Mucosa of rectum (tissue), 2 donors: ENCODE results near the gene POLN.
A peak's percentile ranks its signal among the peaks of the same experiment; 100 is the strongest.

Experiments used
- H3K27ac ChIP-seq, 2 donors: one replicate each; pipeline ENCODE4 v1.7.0; 2013; ENCODE audit warnings: inconsistent platforms in 2 of 2, low read depth in 2 of 2, low read length in 2 of 2
- H3K27me3 ChIP-seq, 2 donors: one replicate each; pipeline ENCODE4 v1.7.0; 2013; ENCODE audit warnings: low read length in 2 of 2; ENCODE audit not compliant: control insufficient read depth in 2 of 2, insufficient read depth in 2 of 2
- H3K36me3 ChIP-seq, 2 donors: one replicate each; pipeline ENCODE4 v1.7.0; 2013; ENCODE audit warnings: low read length in 2 of 2; ENCODE audit not compliant: control insufficient read depth in 2 of 2, insufficient read depth in 2 of 2
- H3K4me1 ChIP-seq, 2 donors: one replicate each; pipeline ENCODE4 v1.7.0; 2013; ENCODE audit warnings: low read length in 2 of 2, mild to moderate bottlenecking in 1 of 2; ENCODE audit not compliant: control insufficient read depth in 2 of 2, insufficient read depth in 2 of 2
- H3K4me3 ChIP-seq, 2 donors: one replicate each; pipeline ENCODE4 v1.7.0; 2013; ENCODE audit warnings: low read length in 2 of 2
- H3K9ac ChIP-seq, 2 donors: one replicate each; pipeline ENCODE4 v1.7.0; 2013; ENCODE audit warnings: low read length in 2 of 2, low read depth in 1 of 2, mild to moderate bottlenecking in 1 of 2
- H3K9me3 ChIP-seq, 2 donors: one replicate each; pipeline ENCODE4 v1.7.0; 2013; ENCODE audit warnings: low read length in 2 of 2; ENCODE audit not compliant: control insufficient read depth in 2 of 2
- donor health status: healthy.
- donor health status: Normal muscosa, but diverticular disease.

The POLN gene

DNA sequence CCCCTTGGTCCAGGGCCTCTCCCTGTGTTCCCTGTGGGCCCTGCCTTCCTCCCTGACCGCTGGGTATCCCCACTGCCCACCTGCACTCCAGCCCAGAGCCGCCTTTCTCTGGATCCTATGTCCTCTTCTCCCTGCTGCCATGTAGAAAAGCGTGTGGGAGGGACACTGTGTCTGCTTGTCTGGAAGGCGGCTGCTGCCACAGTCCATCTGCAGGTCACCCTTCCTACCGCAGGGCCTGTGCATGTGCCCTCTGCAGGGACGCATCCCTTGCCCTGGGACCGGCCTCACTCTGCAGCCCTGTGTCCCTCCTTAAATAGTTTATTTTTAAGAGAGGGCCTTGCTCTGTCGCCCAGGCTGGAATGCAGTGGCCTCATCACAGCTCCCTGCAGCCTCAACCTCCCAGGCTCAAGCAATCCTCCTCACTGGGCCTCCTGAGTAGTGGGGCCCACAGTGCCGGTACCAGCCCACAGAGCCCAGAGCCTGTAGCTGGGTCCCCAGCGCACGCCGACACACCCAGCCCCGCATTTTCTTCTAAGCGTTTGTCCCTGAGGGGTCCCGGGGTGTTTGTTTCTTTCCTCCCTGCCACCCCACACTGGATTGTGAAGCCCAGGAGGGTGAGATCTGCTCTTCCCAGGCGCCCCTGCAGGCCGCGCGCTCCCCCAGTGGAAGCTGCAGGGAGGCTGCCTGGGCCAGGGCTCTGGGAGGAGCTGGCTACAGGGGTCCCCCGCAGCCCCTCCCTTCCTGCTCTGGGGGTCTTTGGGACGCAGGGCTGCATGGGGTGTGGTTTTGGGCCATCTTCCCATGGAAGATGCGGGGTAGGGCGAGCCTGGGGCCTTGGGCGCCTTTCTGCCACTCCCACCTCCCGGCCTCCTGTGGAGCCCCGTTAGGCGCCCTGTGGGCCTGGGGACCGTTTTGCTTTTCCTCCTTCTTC, 195.6 kb downstream of the POLN start:
- H3K27me3 ChIP-seq: peaks cover 7 to 17% of the 10 kb centered on the region in 2 donors
- no peak overlapping the region for H3K4me3 ChIP-seq

DNA sequence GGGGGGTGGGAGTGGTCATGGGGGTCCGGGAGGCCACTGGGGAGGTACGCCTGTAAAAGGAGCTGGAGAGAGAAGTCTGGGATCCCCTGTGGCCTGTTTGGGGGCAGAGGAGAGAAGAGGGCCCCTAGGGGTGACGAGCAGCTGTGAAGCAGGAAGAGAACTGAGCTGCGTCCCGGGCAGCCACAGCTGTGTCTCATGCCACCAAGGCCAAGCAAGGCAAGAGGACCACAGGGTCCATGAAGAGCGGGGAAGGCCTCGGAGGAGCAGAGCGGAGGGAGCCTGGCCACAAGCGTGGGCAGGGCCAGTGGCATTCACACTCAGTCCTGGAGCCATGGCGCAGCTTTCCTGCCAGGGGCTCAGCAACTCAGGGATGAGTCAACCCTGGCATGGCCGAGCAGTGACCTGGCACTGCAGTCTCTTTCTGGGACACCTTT, 196.4 kb downstream of the POLN start:
- H3K27ac ChIP-seq: no peak overlapping the region

More for the DNA sequence above, 195.6 kb downstream of the POLN start:
- Histone ChIP-seq H3K36me3 (no peaks in the 10 kb centered on the region), H3K9me3 (no peaks in the 10 kb centered on the region), H3K27ac (no peak overlapping the region), H3K4me1 (peaks cover 5% of the 10 kb centered on the region in 2 donors), H3K9ac (no peak overlapping the region)

DNA sequence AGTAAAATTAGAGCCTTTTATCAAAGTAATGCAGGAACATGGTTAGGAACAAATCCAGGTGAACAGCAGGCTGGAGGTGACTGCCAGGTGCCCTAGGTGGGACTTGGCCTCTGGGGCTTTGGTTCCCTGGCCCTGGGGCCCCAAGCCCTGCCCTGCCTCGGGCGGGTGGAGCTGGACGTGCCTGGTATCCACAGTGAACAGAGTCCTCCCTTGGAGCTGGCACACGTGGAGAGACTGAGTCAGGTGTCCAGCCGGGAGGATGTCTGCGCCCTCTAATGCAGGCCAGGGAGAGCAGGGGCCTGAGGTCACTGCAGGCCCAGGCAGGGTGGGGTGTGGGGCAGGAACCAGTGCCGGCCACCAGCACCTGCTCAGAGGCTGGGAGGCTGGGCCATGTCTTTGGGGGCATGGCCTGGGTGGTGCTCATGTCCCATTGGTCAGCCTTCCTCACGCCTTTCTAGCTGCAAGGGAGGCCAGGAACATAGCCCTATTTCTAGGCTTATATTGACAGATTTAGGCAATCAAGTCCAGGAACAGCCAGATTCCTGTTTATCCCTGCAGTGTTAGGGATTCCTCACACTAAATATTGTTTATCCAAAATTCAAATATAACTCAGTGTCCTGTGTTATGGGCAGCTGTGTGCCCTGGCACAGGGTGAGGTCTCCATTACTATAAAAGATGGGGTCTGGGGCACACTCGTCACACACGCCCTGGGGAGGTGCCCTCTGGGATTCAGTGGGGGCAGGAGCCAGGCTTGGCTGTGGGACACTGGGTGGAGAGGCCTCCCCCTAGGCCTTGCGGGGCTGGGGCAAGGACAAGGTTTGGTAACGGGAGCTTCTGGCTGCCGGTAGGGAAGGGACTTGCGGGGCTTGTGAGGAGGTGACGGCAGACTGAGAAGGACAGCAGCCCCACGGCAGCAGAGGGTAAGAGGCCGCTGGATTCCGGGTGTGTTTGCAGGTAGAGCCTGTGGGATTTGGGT, 197.1 kb downstream of the POLN start:
- Histone ChIP-seq H3K9ac (no peak overlapping the region), H3K27me3 (peaks cover 7 to 17% of the 10 kb centered on the region in 2 donors)

More for the DNA sequence above, 196.4 kb downstream of the POLN start:
- Histone ChIP-seq H3K4me1 (peaks cover 7 to 9% of the 10 kb centered on the region in 2 donors), H3K27me3 (peaks cover 7 to 17% of the 10 kb centered on the region in 2 donors), H3K4me3 (no peak overlapping the region), H3K36me3 (no peaks in the 10 kb centered on the region), H3K9me3 (no peaks in the 10 kb centered on the region), H3K9ac (no peak overlapping the region)

GRCh38 chr4:2044119-2044485, 197.8 kb downstream of the POLN start:
- Histone ChIP-seq H3K4me3 (no peak overlapping the region), H3K36me3 (no peaks in the 10 kb centered on the region), H3K27me3 (peaks cover 7 to 13% of the 10 kb centered on the region in 2 donors), H3K9ac (no peak overlapping the region), H3K27ac (no peak overlapping the region), H3K4me1 (peaks cover 7 to 9% of the 10 kb centered on the region in 2 donors), H3K9me3 (no peaks in the 10 kb centered on the region)

More for the DNA sequence above, 197.1 kb downstream of the POLN start:
- Histone ChIP-seq H3K36me3 (no peaks in the 10 kb centered on the region), H3K9me3 (no peaks in the 10 kb centered on the region), H3K27ac (no peak overlapping the region), H3K4me3 (no peak overlapping the region), H3K4me1 (peaks cover 7 to 9% of the 10 kb centered on the region in 2 donors)

DNA sequence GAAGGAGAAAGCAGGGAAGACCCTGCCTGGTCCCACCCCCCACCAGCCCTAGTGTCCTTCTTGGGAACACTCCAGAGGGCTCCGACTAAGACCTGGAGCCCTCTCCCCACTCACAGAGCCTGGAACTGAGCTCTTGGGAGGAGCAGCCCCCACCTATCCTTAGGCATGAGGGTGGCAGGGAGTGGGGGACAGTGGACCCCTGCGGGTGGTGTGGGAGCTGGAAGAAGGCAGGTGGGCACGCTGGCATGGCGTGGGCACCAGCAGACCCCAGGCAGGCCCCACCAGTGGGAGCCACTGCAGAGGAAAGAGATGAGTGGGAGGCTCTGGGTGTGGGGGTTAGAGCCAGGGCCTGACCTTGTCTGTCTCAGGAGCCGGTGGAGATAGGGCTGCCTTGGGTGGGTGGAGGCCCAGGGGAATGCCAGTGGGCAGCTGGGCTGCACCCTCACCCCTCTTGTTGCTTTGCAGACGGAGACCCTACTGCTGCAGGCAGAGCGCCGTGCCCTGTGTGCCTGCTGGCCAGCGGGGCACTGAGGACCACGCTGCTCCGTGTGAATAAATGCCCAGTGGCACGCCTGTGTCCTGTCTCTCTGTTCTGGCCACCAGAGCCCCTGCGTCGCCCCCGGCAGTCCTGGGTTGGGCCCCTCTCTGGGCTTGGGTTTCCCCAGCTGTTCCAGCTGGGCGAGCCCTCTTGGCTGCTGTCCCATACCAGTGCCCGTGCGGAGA, 198.4 kb downstream of the POLN start:
- Histone ChIP-seq H3K27ac (no peak overlapping the region), H3K27me3 (peaks cover 7 to 13% of the 10 kb centered on the region in 2 donors), H3K9me3 (no peaks in the 10 kb centered on the region), H3K36me3 (no peaks in the 10 kb centered on the region), H3K9ac (no peak overlapping the region), H3K4me1 (peaks cover 7 to 9% of the 10 kb centered on the region in 2 donors), H3K4me3 (no peak overlapping the region)

GRCh38 chr4:2042947-2043395, 198.9 kb downstream of the POLN start:
- H3K9me3 ChIP-seq: no peaks in the 10 kb centered on the region
- peaks cover 7 to 9% of the 10 kb centered on the region in 2 donors for H3K4me1 ChIP-seq
- H3K4me3 ChIP-seq: no peak overlapping the region
- H3K27me3 ChIP-seq: peaks cover 7 to 11% of the 10 kb centered on the region in 2 donors
- no peaks in the 10 kb centered on the region for H3K36me3 ChIP-seq
- H3K27ac ChIP-seq: no peak overlapping the region
- no peak overlapping the region for H3K9ac ChIP-seq

DNA sequence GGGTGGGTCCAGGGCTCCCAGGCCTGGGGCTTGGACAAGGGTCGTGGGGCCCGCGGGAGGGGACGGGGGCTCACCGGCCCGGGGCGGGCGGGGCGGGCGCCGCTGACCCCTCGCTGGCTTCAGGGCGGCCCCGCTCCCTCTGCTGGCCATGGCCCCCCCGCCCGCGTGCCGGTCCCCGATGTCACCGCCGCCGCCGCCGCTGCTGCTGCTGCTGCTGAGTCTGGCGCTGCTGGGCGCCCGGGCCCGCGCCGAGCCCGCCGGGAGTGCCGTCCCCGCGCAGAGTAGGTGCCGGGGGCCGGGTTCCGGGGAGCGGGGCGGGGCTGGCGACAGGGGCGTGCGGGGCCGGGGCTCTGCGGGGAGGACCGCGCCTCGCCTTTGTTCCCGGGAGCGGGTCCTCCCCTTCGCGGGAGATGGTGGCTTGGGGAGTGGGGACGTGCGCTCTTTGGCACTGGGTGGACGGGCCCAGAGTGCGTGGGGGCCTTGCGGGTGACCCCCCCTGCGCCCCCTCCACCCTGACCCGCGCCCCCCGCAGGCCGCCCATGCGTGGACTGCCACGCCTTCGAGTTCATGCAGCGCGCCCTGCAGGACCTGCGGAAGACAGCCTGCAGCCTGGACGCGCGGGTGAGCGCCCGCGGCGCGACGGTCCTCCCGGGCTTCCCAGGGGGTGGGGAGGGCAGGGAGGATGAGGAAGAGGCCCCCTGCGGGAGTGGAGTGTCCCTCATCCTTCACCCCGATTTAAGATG, 199.5 kb downstream of the POLN start:
- H3K9ac ChIP-seq: no peak overlapping the region
- H3K4me3 ChIP-seq: peak overlapping the region in 1 of 2 donors; percentile 70
- H3K36me3 ChIP-seq: no peaks in the 10 kb centered on the region
- H3K27me3 ChIP-seq: peaks cover under 1 to 5% of the 10 kb centered on the region in 2 donors
- H3K9me3 ChIP-seq: no peaks in the 10 kb centered on the region
- H3K27ac ChIP-seq: no peak overlapping the region
- H3K4me1 ChIP-seq: peaks cover 7 to 9% of the 10 kb centered on the region in 2 donors

DNA sequence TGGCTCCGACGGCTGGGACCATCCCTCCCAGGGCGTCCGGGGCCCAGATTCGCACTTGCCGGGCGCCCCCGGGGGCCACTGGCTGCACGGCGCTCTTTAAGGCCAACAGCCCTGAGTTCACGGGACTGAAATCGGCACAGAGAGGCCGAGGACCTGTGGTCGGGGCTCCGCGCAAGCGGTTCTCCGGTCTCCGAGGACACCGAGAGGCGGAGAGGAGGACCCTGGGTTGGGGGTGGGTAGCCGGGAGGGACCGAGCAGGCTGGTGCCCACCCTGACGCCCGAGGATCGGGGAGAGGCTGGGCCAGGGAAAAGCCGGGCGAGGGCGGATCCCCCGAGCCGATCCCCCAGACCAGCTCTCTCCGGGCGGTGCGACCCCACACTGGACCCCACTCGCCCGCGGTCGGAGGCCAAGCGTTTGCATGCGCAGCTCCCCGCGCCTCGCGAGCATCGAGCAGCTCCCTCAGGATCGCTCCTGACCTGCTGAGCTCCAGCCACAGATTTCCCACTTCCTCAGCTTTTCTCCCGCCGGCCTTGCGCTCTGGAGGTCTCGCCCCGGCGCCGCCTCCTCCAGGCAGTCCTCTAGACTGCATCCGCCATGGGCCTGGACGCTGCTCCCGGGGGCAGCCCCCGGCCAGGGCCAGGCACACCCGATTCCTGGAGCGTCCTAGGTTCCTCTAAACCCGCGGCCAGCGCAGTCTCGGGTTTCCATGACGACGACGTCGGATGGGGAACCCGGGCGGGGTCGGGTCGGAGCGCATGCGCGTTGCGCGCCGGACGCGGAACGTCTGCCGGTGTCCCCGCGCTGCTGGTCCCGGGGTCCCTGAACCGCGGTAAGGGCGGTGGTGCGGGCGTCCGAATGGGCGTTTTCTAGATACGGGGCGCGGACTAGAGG, 200.4 kb downstream of the POLN start:
- Histone ChIP-seq H3K4me3 (peak overlapping the region; percentile 70 to 74), H3K4me1 (peaks cover 7 to 13% of the 10 kb centered on the region in 2 donors), H3K36me3 (no peaks in the 10 kb centered on the region), H3K27ac (no peak overlapping the region), H3K9ac (peak overlapping the region in 1 of 2 donors; percentile 61), H3K27me3 (peaks cover 0 to 5% of the 10 kb centered on the region in 2 donors), H3K9me3 (no peaks in the 10 kb centered on the region)
